HG02763 (cell line): ENCODE data around the gene WNT7B.

Experiments used
- ATAC-seq: cut with Tn5 transposase; IDR thresholded peaks from one replicate; pipeline ENCODE4 v1.9.1; 2021; ENCODE audit warnings: mild to moderate bottlenecking, moderate library complexity; ENCODE audit not compliant: unreplicated experiment

WNT7B gene

GRCh38 chr22:45891996-45892621 is 84.9 kb downstream of the WNT7B start:
- ATAC-seq: no peak

GRCh38 chr22:45891471-45891995 is 85.4 kb downstream of the WNT7B start:
- no peak for ATAC-seq

- ATAC-seq: no peak
Measured at GRCh38 chr22:45891021-45891421, 85.9 kb downstream of the WNT7B start.

GRCh38 chr22:45890351-45890635 is 86.7 kb downstream of the WNT7B start:
- no peak for ATAC-seq

GRCh38 chr22:45889539-45890350 is 87.2 kb downstream of the WNT7B start:
- no peak for ATAC-seq

GRCh38 chr22:45889093-45889538 is 87.8 kb downstream of the WNT7B start:
- no peak for ATAC-seq

GRCh38 chr22:45888221-45889092 is 88.5 kb downstream of the WNT7B start:
- no peak for ATAC-seq

- ATAC-seq: no peak
Measured at GRCh38 chr22:45887202-45888131, 89.5 kb downstream of the WNT7B start.

GRCh38 chr22:45886540-45886939 is 90.4 kb downstream of the WNT7B start:
- ATAC-seq: no peak

- no peak for ATAC-seq
Measured at GRCh38 chr22:45885941-45886395, 91.0 kb downstream of the WNT7B start.

GRCh38 chr22:45885171-45885840 is 91.7 kb downstream of the WNT7B start:
- ATAC-seq: no peak

GRCh38 chr22:45884201-45885062 is 92.5 kb downstream of the WNT7B start:
- no peak for ATAC-seq

GRCh38 chr22:45883811-45884170 is 93.2 kb downstream of the WNT7B start:
- ATAC-seq: no peak

GRCh38 chr22:45882881-45883810 is 93.8 kb downstream of the WNT7B start:
- ATAC-seq: no peak

- ATAC-seq: no peak
Measured at GRCh38 chr22:45881524-45881875, 95.5 kb downstream of the WNT7B start.

- ATAC-seq: no peak
Measured at GRCh38 chr22:45880716-45881523, 96.0 kb downstream of the WNT7B start.
